Hippocampal formation (tissue), 2 donors: ENCODE measurements around the gene ZNF641.
A peak's percentile ranks its signal among the peaks of the same experiment; 100 is the strongest.

Source experiments
- DNase-seq, 2 donors: peaks; one replicate each; lab custom pipeline; 2025; lab: John Stamatoyannopoulos, UW

The ZNF641 gene

DNA sequence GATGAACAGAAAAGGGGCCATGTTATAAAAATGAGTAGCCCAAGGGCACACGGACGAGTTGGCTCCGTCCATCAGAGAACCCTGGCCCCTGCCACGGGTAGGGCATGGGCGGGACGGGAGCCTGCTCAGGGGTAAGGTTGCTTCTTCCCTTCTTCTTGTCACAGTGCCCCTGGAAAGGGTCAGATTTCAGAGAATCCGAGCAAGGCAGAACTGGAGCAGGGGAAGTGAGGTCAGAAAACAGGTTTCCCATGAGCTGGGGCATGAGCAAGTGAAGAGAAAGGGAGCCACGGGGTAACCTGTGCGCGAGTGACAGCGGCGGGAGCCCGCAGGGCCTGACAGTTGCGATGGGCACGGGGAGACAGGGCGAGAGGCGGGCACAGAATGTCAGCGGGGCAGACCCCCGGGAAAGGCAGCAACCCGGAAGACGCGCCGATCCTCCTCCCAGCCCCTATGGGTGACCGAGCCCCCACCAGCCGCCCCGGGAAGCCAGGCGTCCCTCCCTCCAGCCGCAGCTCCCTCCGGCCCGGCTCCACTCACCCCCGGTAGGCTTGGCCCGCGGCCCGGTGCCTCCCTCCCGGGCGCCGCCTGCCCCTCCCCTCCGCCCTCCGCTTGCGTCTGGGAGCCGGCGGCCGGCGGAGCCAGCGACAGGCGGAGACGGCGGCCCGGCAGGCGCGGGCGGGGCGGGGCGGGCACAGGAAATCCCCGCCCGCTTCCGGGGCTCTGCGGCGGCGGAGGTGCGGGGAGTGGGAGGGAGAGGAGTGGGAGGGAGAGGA is at the start of gene ZNF641:
Gene ZNF641 (minus strand): TSS at position 671 of the 773 bp plus-strand sequence. CDS start 2,829 bp downstream, outside the sequence.
- DNase-seq: peak; percentile 75 to 77

DNA sequence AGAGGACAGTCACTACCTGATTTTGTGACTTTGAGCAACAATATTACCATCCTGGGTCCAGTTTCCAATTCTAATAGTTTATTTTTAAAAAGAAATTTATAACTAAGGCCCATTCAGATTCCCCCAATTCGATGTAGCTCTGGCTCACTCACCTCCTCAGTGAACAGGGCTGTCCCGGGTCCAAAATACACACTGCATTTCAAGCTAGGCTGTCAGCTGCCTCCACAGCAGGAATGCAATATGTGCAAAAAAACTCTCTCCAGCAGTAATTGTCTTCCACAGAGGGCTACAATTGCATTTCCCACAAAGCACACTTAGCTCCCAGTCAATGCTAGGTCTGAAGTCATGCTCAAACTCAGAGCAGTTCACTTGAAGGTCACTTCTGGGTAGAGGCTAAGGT is 39.3 kb upstream of the ZNF641 start:
- DNase-seq: no peak

DNA sequence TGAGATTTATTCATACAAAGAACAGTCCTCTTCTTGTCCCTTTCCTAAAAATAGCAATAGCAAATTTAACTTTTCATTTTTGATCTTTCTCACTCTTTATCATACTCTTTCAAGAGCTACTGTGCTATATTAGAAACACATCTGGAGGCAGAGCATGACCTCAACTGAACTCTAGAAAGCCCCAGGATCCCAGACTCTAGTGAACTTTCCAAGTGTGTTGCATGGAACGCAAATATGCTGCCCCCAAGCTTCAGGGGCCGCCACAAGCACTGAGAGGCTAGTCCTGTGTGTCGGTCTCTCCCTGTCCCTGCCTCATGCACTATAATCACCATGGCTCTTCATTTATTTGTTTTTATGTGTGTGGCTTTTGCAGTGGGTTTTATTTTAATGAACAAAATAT is 38.7 kb upstream of the ZNF641 start:
- DNase-seq: no peak

DNA sequence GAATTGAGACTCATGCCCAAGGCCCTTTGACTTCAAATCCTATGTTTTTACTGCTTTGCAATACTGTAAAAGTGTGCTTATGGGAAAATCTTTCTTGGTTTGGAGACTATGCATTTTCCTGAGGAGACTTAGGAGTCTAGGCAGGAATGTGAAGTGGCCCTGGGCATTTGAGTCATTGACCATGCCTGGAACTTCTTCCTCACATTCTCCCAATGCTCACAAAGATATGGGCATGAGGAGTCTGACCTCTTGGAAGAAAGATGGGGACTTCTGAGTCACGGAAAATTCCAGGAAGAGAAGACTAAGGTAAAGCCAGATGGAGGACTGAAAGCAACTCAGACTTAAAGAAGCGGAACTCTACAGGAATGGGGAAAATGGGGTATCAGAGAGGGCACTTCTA is 38.2 kb upstream of the ZNF641 start:
- DNase-seq: no peak

DNA sequence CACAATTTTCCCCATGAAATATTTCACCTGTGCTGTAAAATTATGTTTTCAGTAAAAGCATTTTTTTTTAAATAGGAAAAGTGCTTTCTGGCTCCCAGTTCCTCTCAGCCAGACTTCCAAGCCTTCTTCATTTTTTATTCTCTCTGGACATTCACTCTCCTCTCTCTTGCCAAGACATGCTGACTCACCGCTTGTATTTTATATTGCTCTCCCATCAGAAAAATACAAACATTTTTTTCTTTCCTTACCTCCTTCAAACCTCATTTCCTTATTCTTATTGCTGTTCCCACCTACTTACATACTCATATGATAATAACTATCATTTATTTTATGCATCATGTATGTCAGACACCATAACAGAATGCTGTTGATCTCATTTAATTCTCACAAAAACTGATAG is 37.7 kb upstream of the ZNF641 start:
- no peak for DNase-seq

DNA sequence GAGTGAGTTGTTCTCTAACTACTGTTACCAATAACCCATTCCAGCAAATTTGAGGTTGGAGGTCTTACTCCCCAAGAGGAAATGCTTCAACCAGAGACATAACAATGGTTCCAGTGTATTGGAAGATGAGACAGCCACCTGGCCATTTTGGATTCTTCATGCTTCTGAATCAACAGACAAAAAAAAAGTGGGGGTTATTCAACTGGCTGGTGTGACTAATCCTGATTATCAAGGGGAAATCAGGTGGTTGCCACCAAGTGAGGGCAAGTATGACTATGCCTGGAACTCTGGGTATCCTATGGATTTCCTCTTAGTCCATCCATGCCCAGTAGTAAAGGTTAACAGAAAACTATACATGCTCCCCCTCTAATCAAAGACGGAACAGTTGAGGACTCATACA is 29.9 kb upstream of the ZNF641 start:
- DNase-seq: no peak

DNA sequence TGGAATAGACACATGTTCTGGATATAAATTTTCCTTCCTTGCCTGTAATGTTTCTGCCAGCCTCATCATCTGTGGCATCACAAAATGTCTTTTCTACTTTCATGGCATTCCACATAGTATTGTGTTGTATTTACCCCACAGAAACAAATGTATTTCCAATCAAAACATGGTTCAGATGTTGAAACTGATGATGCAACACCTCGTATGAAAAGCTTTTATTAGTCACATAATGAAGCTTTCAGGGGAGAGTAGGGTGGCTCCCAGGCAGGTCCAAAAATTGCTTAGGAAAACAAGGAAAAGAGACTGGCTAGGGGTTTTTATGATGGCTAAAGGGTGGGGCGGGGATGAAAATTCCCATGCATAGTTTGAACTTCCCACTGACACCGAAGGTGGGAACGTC is 29.1 kb upstream of the ZNF641 start:
- no peak for DNase-seq

DNA sequence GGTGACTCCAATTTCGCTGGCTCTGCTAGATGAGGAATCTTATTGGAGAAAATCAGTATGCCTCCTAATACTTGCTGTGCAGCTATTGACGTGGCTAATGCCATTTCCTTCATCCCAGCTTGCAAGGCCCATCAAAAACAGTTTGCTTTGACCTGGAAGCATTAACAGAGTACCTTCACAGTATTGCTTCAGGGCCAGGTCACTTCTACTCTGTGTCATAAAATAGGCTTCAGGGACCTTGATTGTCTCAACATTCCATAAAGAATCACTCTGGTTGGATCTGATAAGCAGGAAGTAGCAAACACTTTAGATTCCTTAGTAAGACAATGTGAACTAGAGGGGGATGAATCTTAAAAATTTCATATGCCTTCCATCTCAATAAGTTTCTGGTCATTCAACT is 26.9 kb upstream of the ZNF641 start:
- no peak for DNase-seq

DNA sequence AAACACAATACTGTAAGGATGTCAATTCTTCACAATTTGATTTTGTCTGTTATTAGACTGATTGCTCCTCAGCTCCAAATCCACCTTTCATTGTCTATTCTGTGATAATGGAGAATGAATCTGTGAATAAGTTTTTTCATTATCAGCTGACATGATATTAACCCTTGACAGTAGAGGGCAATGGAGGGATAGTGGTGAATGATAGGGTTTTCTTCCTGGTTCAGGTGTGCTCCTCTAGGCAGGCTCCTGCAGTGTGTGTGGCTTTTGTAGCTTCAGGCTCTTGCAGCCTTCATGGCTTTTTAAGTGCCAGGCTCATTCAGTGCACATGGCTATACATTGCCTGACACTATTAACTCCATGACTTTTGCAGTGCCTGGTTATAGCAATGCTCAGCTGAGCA is 23.4 kb upstream of the ZNF641 start:
- no peak for DNase-seq

DNA sequence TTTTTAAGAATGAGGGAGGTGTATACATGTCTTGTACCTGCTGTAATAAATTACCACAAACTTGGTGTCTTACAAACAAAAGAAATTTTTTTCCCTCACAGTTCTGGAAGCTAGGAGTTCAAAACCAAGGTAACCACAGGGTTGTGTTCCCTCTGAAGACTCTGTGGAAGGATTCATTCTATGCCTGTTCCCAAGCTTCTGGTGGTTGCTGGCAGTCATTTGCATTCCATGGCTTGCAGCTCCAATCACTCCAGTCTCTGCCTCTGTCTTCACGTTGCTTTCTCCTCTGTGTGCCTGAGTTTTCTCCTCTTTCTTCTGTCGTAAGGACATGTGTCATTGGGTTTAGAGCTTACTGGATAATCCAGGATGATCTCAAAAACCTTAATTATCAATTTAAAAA is 15.4 kb upstream of the ZNF641 start:
- no peak for DNase-seq

DNA sequence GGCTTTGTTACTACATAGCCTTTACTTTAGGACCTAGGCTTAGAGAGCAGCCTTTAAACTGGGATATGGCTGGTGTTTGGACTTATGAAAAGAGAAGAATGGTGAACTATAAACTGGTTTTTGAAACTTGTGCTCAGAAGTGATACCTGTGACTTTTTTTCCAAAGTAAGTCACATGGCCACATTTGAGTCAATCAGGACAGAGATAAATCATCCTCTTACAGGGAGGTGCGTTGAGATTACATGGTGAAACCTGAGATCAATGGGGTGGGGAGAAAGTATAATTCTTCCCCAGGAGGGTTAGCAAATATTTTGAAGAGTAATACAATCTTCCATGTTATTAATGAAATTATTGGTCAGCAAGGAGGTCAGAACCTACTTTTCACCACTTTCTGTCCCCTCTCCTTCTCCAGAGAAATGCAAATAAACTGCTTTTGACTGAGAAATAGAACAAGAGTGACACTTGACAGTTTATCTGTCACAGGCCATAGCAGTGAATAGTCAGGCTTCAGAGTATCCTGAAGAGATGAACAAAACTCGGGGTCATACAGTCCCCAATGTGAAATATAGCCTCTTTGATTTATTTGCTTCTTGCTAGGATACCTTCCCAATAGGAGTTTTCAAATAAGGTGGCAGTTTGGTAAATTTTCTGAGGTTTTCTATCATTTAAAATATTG is 11.1 kb upstream of the ZNF641 start:
- no peak for DNase-seq

DNA sequence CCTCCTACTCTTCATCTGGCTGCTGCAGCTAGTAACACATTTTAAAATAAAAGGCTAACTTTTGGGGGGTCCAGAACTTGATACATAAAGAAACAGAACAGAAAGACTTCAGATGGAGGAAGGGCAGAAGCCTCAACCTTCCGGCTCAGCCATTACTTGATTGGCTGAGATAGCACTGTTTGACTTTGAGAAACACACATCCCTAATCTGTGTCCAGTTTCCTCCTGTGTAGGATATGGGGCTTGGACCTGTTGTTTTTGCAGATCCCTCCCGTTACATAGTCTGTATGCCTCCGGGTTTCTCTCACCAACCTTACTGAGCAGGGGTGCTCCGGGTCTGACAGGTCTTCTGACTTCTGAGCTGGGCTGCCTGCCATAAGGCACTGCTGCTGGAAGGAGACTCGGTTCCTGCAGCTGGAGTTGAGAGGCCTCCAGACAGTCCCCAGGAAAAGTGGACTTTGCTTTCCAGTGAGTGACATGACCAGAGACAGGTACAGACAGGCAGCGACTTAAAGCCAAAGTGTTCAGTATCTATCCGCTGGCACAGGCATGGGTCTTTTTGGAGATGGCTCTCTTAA is 8.3 kb upstream of the ZNF641 start:
- DNase-seq: no peak

DNA sequence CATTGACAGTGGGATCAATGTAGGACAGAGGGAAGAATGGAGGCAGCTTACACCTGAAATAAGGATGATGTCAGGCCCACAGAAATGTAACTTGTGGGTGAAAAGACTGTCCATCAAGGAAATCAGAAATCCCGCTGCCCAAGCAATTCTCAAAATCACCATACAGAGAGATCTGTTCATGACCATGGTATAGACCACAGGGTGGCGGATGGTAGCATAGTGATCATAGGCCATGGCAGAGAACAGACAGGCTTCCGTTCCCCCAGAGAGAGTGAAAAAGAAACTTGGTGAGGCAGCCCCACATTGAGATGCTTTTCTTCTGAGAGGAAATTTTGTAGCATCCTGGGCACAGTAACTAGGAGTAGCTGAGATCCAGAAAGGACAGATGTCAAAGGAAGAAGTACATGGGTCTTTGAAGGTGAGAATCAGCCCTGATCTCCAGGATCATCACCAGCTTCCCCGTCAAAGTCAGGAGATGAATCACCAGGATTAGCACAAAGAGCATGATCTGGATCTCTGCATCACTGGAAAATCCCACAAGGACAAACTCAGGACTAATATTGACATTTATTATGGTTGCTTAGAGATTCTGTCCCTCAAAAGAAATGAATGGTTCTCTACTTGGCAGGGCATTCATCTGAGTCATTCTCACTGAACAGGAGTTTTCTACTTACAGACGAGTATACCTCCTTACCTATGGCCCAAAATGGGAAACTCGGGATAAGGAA is 5.5 kb upstream of the ZNF641 start:
- no peak for DNase-seq

DNA sequence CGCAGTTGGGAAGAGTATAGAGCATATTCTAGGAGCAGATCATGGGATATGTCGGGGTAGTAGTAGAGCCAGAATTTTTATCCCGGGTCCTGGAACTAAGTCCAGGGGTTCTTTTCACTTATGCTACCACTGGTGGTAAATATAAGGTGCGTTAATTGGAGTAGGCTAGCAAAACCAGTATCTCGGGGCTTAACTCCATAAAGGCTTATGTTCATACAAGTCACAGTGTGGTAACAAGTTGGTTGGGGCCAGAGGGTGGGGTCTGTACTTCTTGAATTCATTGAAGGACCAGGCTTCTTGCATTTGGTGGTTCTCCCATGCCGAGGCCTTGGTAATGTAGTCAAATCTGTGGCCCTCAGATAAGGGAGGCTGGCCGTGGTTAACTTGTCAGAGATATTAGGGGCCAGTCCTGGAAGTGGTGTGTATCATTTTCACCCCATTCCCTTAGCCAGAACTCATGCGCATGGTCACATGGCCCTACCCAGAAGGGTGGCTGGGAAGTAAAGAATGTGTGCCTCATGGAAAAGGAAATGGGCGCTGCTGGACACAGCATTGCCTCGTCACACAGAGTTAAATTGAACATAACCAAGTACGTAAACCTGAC is 1.5 kb upstream of the ZNF641 start:
- DNase-seq: no peak

DNA sequence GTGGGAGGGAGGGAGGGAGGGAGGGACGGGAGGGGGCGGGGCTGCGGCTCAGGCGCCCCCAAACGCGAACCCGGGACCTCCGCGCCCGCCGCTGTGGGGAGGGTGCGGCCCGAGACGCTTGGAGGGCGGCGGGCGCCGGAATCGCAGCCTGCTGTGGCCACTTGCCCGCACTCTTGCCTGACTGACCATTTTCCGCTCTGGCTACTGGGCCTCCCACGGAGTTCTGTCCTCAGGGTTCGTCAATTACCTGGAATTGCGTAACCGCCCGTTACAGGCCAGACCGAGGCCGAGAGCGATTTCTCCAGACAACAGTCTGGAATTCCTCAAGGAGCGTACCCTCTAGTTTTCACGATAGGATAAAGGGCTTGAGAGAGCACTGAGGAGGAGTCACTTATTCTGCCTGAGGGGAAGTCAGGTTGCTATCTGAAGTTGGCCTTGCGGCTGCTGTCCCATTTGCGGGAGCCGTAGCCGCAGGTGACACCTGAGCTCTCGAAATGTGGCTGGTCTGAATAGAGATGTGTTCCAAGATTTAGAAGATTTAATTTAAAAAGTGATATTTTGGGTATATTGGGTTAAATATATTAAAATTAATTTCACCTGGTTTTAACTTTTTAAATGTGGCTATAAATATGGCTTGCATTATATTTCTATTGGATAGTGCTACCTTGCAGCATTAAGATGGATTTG is 446 bp upstream of the ZNF641 start:
- DNase-seq: peak in 1 of 2 donors; percentile 77

DNA sequence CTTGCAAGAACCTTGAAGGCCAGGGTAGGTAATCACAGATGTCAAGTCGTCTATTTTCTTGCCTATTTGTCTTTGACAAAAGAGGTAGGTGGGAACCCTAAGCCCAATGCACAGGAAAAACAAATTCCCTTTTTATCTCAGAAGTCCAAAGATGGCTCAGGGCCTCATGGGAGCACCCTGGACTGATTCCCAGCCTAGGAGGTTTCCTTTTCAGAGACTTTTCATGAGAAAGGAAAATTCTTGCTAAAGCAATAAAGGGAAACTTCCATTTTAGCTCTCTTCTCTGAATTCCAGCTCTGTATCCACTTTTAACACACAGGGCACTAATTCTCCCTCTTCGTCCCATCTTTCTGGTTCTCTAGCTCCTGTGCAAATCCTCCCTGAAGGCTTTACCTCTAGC is 1.2 kb downstream of the ZNF641 start:
- no peak for DNase-seq

DNA sequence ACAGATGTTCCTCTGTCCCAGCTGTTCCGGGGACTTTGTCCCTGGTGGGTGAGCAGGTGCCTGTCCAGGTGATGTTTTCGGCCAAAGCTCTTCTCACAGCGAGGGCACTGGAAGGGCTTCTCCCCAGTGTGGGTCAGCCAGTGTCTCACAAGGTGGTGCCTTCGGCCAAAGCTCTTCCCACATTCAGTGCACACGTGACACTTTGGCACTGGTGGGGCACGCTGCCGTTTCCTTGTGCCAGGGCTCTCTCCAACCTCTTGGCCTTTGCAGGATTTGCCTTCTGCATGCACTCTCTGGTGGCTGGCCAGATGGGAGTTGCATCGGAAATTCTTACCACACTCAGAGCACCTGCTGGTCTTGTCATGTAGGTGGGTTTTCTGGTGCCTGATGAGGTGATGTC is 7.7 kb downstream of the ZNF641 start:
- DNase-seq: no peak

DNA sequence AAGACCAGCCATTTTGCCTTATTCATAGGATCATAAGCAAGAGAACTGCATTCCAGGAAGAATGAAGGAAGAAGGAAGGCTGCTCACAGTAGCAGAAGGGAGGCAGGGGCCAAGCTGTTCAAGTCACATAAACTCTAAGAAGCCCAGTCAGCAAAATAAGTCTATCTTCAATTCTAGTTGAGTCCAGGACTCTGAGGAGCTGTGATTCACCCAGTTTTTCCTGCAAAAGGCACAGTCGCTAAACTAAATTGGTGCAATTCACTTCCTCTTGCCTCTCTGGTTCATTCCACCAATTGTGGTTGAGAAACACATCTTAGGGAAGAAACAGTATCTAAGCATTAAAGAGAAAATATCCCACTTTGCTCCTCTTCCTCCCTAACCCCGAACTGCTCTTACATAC is 9.8 kb downstream of the ZNF641 start:
- no peak for DNase-seq

DNA sequence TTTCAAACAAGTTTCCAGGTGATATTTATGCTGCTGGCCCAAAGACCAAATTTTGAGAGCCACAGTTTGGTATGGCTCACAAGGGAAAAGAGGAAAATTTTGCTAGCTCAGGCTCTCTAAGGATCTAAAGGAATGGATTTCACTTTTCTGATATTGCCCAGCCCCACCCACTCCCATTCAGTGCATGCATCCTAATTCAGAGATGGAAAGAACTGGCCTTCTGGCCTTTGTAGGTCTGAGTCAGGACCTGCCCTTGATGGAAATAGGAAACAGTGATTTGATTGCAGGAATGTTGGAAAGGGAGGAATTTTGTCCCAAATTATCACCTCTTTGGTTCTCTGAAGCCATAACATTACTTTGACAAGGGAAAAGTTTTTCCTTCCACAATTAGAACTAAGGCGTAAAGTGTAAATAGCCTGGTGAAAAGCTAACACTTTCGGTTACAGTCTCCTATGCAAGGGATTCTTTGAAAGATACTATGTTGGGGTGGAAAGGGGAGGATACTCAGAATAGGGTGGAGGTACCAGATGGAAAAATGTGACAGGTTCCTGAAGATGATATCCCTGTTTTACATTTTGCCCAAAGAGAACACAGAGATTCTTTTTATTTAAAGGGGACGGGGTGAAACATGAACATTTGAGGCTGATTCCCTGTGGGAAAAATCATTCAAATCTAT is 11.1 kb downstream of the ZNF641 start:
- DNase-seq: no peak

DNA sequence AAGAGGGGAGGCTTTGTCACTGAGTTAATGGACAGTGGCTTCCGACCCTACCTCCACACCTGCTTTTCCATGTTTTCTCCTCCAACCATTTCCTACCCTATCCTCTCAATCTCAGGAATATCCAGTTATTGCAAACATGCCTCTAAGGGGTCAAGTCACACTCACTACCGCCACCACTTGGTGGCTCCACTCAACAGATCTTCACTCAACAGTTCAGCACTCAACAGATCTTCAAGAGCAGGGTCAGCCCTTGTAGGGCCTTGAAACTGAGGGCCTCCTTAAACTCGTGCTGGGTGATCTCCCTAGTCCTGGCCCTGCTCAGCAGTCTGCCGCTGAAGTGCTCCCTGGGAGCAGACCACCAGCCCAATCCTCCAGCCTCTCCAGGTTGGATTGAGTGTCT is 14.2 kb downstream of the ZNF641 start:
- no peak for DNase-seq

DNA sequence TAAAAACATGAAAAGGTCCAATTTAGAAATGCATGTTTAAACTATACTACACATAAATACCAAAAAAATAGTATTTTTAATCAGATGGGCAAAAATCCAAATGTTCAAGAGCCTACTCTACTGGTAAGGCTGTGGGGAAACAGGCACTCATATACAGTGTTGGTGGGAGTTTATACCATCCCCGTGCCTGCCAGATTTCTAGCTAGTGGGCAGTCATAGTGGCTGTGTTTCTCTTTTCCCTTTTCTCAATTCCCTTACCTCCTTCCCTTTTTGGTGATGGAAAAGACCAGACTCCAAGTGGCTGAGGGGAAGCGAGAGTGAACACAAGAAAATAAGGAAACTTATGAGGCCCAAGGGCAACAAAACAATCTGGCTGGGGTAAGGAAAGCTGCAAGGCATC is 14.7 kb downstream of the ZNF641 start:
- DNase-seq: no peak
